NCI-H460 (cell line): Measurements from ENCODE around the gene MED9. TPM values are rescaled to one million over a fixed set of nuclear protein-coding genes. Genes with fewer than 3 reads are reported as not detected.
"Not testable (repeated sequence)": the region's sequence is repeated elsewhere in the genome, so short reads cannot be mapped to it uniquely, and the experiment has no call there.

ENCODE experiments used
- DNase-seq: peaks from one replicate; pipeline ENCODE4 v3.0.0-alpha.2; 2016; ENCODE audit warnings: low read depth; ENCODE audit errors: extremely low read depth
- total RNA-seq: library from RNA; depleted of rRNA; stranded (reverse); fragments of >200 nt; shearing (Covaris generic); gene quantifications from 2 replicates; pipeline ENCODE4 v1.2.3, GENCODE V29; 2014

Gene MED9
- total RNA-seq, 1 experiment from 2014 or later, result 16.7 TPM

DNA sequence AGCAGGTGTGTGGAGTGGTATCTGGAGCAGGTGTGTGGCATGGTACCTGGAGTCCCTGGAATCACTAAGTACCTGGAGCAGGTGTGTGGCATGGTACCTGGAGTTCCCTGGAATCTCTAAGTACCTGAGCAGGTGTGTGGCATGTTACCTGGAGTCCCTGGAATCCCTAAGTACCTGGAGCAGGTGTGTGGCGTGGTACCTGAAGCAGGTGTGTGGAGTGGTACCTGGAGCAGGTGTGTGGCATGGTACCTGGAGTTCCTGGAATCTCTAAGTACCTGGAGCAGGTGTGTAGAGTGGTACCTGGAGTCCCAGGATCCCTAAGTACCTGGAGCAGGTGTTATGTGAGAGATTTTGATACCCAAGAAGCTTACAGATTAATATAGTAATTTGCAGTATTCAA is 22.1 kb upstream of the MED9 start:
- not testable (repeated sequence) for DNase-seq

DNA sequence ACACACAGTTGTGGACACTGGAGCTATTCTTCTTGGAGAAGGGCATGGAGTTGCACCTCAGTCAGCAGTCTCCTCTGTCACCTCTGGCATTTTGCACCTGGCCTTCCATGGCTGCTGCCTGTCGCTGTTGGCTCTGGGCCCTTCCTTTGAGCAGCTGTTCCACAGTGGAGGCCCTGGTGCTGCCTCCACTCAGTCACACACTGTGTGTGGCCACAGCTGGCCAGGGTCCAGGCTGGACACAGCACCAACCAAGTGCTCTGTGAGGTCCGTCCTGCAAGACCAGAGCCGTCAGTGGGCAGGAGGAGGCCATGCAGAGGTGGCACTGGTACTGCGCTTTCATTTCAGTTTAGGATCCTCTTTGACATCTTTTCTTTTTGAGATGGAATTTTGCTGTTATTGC is 21.6 kb upstream of the MED9 start:
- no peak for DNase-seq

DNA sequence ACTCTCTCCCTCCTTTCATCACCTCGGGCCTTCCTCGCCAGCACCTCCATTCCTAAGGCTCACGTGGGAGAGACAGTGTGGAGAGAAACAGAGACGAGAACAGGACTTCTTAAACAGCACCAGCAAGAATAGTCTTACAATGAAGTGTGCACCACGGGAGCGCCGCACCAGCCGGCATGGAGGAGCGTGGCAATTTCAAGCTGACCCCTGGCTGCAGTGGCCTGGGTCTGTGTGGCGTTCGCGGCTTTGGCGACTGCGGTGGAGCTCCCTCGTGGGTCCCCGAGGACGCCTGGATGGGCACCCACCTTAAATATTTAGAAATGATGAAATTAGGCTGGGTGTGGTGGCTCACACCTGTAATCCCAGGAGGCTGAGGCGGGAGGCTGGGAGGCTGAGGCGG is 20.5 kb upstream of the MED9 start:
- no peak for DNase-seq

DNA sequence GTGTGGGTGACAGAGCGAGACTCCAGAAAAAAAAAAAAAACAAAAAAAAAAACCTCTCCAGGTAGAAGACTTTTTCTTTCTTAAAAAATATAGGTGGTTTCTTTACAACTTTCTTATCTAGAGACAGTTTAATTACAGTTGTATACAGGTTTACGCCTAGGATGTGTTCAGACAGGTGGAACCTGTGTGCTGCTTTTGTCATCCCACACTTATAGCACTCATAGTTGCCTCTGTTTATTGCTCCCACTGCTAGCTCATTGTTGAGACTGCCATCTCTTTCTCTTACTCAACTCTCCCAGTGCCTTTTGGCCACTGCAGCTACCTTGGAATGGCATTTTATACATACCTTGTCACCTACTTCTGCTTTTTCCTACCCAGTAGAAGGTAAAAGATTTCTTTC is 19.1 kb upstream of the MED9 start:
- DNase-seq, result no peak

DNA sequence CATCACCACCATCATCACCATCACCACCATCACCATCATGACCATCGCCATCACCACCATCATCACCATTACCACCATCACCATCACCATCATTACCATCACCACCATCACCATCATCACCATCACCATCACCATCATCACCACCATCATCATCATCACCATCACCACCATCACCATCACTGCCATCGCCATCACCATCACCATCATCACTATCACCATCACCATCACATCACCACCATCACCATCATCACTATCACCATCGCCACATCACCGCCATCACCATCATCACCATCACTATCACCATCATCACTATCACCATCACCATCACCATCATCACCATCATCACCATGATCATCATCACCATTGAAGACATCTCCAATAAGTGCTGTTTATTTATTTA is 16.8 kb upstream of the MED9 start:
- DNase-seq, result no peak

DNA sequence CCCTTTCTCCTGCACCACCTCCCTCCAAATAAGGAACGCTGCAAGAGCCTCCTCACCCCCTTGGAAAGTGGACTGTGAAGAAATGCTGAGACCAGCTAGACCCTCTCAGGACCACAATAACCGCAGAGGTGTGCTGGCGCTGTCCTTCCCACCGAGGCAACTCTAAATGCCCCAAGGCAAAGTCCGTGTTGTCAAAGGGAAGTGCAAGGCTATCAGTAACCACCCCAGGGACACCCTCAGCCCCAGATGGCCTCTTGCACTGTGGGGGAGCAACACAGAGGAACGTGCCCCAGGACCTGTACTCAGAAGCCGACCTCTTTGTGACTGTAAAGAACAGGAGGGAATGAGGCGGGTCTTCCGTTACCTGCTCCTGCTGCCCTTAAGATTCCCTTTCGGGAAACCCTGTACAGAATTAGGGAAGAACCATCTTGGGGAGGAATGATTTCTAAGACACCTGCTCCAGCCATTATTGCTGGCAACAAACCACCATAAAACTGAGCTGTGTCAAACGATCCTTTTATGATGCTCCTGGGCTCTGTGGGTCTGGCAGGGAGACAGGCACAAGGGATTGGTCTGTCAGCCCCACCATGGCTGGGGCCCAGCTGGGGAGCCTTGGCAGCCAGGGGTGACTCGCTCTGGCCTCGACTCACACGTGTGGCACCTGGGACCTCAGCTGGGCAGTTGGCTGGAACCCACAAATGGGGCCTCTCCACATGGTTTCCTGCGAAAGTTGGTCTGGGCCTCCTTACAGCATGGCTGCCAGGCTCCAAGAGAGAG is 14.6 kb upstream of the MED9 start:
- no peak for DNase-seq

DNA sequence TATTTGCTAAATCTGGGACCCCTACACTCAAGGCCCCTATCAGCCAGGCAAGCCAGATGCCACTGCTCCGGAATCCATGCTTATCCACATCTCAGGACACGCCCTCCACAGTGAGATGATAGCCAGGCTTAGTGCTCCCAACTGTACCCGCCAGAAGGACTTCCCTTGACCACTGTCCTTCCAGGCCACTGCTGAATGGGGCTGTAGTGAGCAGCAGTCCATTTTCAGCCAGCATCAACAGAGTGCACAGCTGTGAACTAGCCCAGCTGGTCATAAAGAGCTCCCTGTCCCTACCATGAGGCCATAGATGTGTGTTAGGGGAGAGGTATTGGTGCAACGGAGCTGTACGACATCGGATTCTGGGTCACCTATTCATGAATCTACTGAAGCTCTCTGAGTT is 13.0 kb upstream of the MED9 start:
- DNase-seq, result no peak

DNA sequence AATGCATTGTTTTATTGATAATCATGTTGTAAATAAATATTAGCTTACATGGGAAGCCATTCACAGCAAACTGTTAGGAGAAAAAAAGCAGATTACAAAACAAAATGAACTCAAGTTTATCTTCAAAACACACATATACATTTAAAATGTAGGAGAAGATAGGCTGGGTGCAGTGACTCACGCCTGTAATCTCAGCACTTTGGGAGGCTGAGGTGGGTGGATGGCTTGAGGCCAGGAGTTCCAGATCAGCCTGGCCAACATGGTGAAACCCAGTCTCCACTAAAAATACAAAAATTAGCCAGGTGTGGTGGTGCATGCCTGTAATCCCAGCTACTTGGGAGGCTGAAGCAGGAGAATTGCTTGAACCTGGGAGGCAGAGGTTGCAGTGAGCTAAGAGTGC is 10.9 kb upstream of the MED9 start:
- not testable (repeated sequence) for DNase-seq

DNA sequence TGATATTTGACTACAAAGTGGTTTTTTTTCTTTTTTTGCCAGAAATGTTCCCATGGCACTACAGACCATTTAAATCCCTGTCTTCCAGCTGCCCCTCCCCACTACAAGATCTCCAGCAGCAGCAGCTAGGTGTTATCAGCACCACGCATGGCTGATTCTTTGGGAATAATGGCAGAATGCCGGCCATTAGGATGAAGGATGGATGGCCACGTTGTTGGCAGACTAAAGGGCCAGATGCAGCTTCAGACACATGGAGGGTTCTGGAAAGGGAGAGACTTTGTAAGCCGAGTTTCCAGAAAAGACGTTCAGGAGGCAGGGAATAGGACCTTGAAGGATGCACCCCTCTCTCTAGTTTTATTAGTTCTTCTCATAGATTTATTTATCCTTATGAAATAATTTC is 10.3 kb upstream of the MED9 start:
- DNase-seq, result no peak

DNA sequence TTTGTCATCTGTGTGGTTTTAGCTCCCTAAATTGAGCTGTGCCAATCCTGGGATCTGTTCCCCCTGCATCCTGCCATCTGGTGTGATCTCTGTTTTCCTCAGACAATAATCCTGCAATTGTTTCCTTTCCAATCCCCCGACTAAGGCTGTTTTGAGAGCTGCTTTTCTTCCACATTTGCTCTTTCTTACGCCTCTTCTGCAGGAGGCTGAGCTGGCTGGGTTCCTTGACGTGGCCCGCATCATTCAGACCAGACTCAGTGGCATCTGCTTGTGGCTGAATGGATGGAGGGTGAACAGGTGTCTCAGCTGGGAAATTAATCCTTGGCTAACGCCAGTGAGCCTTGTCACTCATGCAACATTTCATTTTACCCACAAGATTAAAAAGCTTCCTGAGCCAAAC is 9.8 kb upstream of the MED9 start:
- no peak for DNase-seq

DNA sequence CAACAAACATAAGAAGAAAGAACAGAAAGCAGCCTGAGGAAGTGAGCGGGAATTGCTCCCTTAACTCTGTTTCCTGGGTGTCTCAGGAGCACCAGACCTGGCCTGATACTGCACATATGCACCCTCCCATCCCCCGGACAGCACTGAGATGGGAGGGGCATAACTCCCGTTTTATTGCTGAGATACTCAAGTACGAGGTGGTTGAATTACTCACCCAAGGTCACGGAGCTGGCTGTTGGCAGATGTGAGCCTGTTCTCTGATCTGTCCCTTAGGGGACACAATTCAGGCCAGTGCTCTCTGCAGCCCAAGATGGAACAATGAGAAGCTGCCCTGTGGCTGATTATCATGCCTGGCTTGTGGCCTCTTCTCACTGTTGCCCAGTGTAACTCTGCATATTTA is 9.1 kb upstream of the MED9 start:
- DNase-seq, result no peak

DNA sequence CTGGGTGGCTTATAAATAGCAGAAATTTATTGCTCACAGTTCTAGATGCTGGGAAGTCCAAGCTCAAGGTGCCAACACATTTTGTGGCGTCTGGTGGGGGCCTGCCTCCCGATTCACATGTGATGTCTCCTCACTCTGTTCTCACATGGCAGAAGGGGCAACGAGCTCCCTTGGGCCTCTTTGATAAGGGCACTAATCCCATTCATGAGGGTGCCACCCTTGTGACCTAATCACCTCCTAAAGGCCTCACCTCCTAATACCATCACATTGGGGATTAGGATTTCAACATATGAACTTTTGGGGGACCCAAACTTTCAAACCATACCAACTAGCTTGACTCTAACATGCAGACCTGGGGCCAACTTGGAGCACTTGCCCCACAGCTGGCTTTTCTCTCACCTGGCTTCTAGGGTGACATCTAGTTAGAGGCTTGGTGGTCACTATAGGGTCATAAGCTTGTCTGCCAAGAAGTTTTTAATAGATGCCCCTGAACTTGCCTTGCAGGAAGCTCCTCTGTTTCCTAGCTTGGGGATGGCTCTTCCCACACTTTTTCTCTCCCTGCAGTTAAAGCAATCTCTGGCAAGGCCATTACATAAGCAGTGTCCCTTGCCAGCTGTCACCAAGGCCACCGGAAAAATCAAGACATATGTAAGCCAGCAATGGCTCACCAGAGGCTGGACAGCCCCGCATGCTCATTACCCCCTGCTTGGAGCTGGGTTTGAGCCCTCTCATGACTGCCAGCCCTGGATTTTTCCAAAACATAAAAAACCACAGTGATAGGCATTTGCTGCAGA is 8.4 kb upstream of the MED9 start:
- no peak for DNase-seq

DNA sequence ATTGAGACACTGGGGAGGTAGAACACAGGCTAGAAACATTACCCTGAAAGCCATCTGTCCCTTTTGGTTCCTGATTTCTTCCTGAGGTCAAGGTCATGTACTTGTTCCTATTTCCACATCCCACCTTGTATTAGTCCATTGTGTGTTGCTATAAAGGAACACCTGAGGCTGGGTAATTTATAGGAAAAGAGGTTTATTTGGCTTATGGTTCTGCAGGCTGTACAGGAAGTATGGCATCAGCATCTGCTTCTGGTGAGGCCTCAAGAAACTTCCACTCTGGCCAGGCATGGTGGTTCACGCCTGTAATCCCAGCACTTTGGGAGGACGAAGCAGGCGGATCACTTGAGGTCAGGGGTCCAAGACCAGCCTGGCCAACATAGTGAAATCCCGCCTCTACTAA is 7.4 kb upstream of the MED9 start:
- DNase-seq, result no peak

DNA sequence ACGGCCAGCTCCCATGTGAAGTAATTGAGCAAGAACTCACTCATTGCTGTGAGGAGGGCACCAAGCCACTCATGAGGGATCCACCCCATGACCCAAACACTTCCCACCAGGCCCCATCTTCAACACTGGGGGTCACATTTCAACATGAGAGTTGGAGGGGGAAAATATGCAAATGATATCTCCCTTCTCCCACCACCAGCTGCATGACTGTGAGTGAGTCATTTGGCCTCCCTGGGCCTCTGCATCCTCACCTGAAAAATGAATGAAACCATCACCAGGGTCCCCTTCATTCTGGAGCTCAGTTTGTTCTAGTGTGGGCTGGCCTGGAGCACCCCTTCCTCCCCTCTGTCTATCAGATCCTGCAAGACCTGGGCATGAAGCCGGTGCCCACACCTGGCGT is 6.8 kb upstream of the MED9 start:
- no peak for DNase-seq

DNA sequence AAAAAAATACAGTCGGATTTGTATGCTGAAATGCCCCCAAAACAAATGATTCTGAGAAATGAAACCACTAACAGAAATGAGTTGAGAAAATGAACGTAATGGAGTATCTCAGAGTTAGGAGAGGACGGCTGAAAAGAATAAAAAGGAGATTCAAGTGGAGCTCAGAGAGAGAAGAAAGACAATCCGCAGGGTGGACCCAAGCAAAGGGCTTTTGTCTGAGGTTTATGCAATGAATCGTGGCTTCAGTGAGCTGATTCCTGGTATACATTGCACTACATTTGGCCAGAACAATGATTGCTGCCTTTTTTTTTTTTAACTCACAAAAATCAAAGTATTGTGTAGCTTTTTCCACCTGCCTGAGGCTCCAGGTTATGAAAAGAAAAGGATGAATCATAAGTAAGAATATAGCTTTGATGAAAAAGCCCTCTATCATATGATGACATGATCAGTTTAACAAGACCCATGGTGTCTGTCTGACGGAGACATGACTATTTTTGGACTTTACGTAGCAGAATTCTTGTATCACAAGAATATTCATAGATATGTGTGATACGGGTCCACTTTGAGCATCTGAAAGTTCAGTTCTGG is 4.4 kb upstream of the MED9 start:
- DNase-seq, result no peak

DNA sequence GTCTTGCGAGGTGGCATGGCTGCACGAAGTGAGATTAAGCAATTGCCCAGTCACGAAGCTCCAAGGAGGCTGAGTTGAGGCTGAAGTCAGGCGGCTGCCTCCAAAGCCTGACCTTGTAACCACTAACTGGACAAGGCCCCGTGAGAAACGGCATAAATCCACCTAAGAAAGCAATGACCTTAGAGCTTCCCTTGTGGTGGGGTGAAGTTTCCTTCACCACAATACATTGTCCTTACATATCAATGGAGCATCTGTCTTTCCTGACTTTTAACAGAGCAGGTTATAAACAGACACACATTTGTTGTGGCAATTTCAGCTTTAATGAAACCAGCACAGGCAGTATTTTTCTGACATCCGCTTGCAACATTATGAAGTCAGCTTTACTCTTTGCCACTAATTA is 2.5 kb upstream of the MED9 start:
- DNase-seq, result no peak

DNA sequence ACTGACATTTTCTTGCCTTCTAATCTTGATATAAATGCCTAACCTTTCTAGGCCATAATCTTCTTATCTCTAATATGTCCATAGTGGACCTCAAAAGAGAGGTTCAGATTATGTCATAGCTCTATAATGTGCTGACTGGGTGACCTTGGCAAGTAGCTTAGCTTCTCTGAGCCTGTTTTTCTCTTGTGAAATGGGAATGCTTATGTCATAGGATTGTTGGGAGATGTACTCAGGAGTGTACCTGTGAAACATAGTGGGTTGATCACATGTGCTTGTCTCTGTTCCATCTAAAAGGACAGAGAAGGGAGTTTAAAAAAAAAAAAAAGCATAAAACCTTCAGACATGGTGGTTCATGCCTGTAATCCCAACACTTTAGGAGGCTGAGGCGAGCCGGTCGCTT is 2.4 kb downstream of the MED9 start:
- DNase-seq, result no peak

DNA sequence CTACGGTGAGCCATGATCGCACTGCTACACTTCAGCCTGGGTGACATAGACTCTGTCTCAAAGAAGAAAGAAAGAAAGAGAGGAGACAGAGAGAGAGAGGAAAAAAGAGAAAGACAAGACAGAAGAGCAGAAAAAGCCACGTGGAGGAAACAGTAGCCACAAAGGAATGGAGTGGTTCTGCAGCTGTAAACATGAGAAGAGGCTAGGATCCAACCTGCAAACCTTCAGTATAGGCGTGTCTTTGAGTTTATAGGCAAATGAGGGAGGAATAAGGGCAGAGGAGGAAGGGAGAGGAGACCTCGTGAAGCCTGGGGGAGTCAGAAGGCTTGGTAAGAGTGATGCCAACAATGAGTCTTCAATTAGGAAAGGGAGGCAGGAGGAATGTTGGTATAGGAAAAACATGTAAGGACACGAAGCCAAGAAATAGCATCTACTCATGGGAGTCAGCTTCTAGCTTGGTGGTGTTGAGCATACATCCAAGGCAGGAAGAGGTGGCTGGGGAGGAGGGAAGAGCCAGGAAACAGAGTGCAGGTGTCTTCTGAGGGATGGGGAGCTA is 3.9 kb downstream of the MED9 start:
- no peak for DNase-seq

DNA sequence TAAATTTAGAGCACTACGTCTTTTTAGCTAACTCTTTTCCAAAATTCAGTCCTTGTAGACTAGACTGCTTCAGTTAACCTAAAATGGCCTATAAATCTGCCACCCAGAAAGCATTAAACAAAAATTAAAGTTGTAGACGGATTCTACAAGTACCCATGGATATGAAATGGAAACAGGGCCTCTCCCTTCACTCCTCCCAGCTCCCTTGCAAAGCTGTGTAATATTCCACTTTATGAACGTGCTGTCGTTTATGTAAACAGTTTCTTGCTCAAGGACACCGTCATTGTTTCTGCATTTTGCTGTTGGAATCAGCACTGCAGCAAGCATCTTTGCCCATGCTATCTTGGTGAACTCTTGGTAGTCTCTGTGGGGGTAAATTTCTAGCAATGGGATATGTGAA is 5.1 kb downstream of the MED9 start:
- DNase-seq, result no peak

DNA sequence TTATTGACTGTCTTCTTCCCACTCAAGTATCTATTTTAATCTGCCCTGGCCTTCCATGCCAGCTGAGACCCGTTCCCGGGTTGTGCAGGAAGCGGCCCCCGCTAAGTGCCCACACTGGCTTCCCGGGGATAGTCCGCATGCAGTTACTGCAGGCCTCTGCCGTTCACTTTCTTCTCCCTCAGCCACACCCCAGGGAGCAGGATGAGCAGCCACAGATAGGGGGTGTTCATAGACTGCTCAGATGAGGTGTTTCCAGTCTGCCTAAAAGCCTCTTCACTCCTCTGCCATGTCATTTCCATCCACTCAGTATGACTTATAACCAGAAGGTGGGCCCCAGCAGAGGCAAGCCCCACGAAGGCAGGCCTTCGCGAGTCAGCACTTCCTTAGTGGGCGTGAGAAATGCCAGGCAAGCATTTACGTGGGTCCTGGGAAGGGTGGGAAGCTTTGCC is 7.7 kb downstream of the MED9 start:
- no peak for DNase-seq

DNA sequence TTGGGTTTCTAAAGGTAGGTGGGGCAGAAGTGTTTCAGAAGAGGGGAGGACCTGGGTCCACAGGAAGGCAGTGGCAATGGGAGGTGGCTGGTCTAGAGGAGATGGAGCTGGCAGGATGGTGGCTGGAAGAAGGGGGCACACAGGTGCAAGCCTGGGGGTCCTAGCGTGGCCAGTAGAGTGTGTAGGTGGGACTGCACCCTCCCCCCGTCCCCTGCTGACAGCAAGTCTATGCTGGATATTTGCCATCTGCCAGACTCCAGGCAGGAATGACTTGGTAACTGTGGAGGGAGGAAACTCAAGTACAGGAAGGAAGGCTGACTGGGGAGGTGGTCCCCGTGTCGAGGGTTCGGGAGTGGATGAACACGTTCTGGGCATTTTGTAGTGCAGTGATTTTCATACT is 8.6 kb downstream of the MED9 start:
- DNase-seq, result no peak

DNA sequence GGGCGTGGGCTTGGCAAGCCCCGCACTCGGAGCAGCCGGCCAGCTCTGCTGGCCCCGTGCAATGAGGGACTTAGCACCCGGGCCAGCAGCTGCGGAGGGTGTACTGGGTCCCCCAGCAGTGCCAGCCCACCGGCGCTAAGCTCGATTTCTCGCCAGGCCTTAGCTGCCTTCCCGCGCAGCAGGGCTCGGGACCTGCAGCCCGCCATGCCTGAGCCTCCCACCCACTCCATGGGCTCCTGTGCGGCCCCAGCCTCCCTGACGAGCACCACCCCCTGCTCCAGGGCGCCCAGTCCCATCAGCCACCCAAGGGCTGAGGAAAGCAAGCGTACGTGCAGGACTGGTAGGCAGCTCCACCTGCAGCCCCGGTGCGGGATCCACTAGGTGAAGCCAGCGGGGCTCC is 9.6 kb downstream of the MED9 start:
- DNase-seq, result not testable (repeated sequence)
